GM19395 (cell line): ENCODE results near the gene PDZD2.
"Not testable (repeated sequence)": the region's sequence is repeated elsewhere in the genome, so short reads cannot be mapped to it uniquely, and the experiment has no call there.

Source experiments
- ATAC-seq: cut with Tn5 transposase; IDR thresholded peaks from one replicate; pipeline ENCODE4 v1.9.1; 2021; ENCODE audit warnings: mild to moderate bottlenecking, moderate library complexity; ENCODE audit not compliant: unreplicated experiment

Gene PDZD2

GRCh38 chr5:32027093-32027716, 388.3 kb downstream of the PDZD2 start:
- ATAC-seq = no peak

- no peak for ATAC-seq
These were observed 389.0 kb downstream of the PDZD2 start for GRCh38 chr5:32027717-32028458.

GRCh38 chr5:32029261-32029660, 390.3 kb downstream of the PDZD2 start:
- no peak for ATAC-seq

- no peak for ATAC-seq
These were observed 390.9 kb downstream of the PDZD2 start for GRCh38 chr5:32029781-32030180.

GRCh38 chr5:32030222-32030621, 391.3 kb downstream of the PDZD2 start:
- no peak for ATAC-seq

GRCh38 chr5:32030686-32031085, 391.8 kb downstream of the PDZD2 start:
- no peak for ATAC-seq

- ATAC-seq = no peak
These were observed 392.2 kb downstream of the PDZD2 start for GRCh38 chr5:32031089-32031488.

- ATAC-seq = no peak
These were observed 399.6 kb downstream of the PDZD2 start for GRCh38 chr5:32038523-32038922.

GRCh38 chr5:32039133-32039532, 400.2 kb downstream of the PDZD2 start:
- ATAC-seq = not testable (repeated sequence)

GRCh38 chr5:32039601-32040000, 400.7 kb downstream of the PDZD2 start:
- not testable (repeated sequence) for ATAC-seq

- ATAC-seq = not testable (repeated sequence)
These were observed 401.3 kb downstream of the PDZD2 start for GRCh38 chr5:32040181-32040695.

- no peak for ATAC-seq
These were observed 403.6 kb downstream of the PDZD2 start for GRCh38 chr5:32042551-32042961.

- no peak for ATAC-seq
These were observed 404.2 kb downstream of the PDZD2 start for GRCh38 chr5:32043105-32043504.

- no peak for ATAC-seq
These were observed 405.5 kb downstream of the PDZD2 start for GRCh38 chr5:32044434-32044833.

GRCh38 chr5:32044939-32045338, 406.0 kb downstream of the PDZD2 start:
- no peak for ATAC-seq

GRCh38 chr5:32047056-32047455, 408.1 kb downstream of the PDZD2 start:
- no peak for ATAC-seq

- no peak for ATAC-seq
These were observed 412.9 kb downstream of the PDZD2 start for GRCh38 chr5:32051796-32052195.

- ATAC-seq = no peak
These were observed 417.2 kb downstream of the PDZD2 start for GRCh38 chr5:32055891-32056866.

GRCh38 chr5:32057187-32058096, 418.5 kb downstream of the PDZD2 start:
- ATAC-seq = no peak

GRCh38 chr5:32058101-32058500, 419.2 kb downstream of the PDZD2 start:
- no peak for ATAC-seq
